ENCODE measurements around the gene PGBD5.

Gene PGBD5

DNA sequence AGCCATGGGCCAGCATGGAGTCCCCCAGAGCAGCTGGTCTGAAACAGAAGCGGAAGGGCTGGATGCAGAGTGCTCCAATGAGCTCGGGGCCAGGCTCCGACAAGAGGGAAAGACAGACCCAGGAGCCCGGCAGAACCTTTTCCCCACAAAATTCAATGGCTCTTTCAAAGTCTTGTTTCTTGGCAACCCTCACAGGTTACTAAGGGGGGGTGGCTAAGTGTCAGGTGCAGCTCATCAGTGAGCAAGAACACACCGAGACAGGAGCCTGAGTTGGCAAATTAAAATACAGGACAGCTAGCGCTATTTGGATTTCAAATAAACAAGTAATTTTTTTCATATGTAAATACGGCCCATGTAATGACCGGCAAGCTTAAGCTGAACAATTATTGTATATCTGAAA, 27.3 kb downstream of the PGBD5 start:
- Histone ChIP-seq H3K4ac (ENCODE audit: low read depth in 1 of 2, low read length in 2 of 2) (no peak overlapping the region), H2BK15ac (ENCODE audit: low read depth, poor library complexity, severe bottlenecking) (no peak overlapping the region), H4K91ac (ENCODE audit: low read length) (no peak overlapping the region), H4K8ac (ENCODE audit: low read length) (no peak overlapping the region), H3K4me1 (ENCODE audit: control insufficient read depth, insufficient read depth, low read depth, low read length) (peaks cover 5% of the 10 kb centered on the region), H3K9ac (ENCODE audit: low read length) (no peak overlapping the region), H2BK5ac (ENCODE audit: low read depth, low read length, poor library complexity, severe bottlenecking) (no peak overlapping the region), H2BK12ac (ENCODE audit: low read length in 2 of 2) (no peak overlapping the region), H3K4me3 (ENCODE audit: insufficient read depth in 1 of 2, low read depth in 1 of 2, low read length in 2 of 2) (no peak overlapping the region), H3K23ac (ENCODE audit: low read length in 2 of 2) (no peak overlapping the region), H2BK120ac (ENCODE audit: low read depth, low read length) (no peak overlapping the region), H3K14ac (ENCODE audit: low read length in 2 of 2) (no peak overlapping the region), H3K27me3 (ENCODE audit: control insufficient read depth in 1 of 2, insufficient read depth in 1 of 2, low read length in 2 of 2) (peaks cover 0 to 3% of the 10 kb centered on the region in 2 experiments), H3K9me3 (ENCODE audit: control insufficient read depth, low read length) (no peaks in the 10 kb centered on the region), H2AK5ac (ENCODE audit: low read length, severe bottlenecking) (no peak overlapping the region), H3K18ac (ENCODE audit: low read depth in 1 of 2, low read length in 2 of 2) (no peak overlapping the region), H3K27ac (ENCODE audit: low read length, poor library complexity, severe bottlenecking) (no peak overlapping the region), H3K79me1 (replicated peaks; ENCODE audit: low read length, poor library complexity, severe bottlenecking) (no peaks in the 10 kb centered on the region), H3K36me3 (ENCODE audit: control insufficient read depth in 1 of 2, insufficient read depth in 2 of 2, low read depth in 1 of 2, low read length in 2 of 2) (no peaks in the 10 kb centered on the region), H2AFZ (ENCODE audit: low read depth, low read length) (no peak overlapping the region), H3K4me2 (ENCODE audit: low read length, poor library complexity, severe bottlenecking) (no peak overlapping the region)
- 82% methylated on average over 6 of the region's 8 CpGs for WGBS
- no peak for DNase-seq

DNA sequence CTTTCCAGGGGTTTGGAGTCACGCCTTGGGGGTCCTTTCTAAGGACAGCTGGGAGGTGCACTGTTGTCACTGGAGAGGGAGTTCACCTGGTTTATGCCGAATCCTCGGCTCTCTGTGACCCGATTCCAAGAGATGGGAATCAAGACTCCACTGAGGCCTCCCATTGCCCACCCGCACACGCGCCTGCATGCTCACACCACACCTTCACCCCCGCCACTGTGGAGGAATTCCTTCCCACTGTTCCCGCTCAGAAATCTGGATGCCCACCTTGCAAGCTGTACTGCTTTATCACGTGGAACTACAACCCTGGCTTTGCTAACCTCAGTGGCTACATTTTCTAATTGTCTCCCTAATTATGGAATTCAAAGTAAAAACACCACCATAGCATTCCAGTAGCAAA, 29.2 kb downstream of the PGBD5 start:
- no peak overlapping the region for H3K27ac ChIP-seq (ENCODE audit: low read length, poor library complexity, severe bottlenecking)
- H4K8ac ChIP-seq (ENCODE audit: low read length): no peak overlapping the region
- no peak overlapping the region for H3K9ac ChIP-seq (ENCODE audit: low read length)
- H3K36me3 ChIP-seq (ENCODE audit: control insufficient read depth in 1 of 2, insufficient read depth in 2 of 2, low read depth in 1 of 2, low read length in 2 of 2): no peaks in the 10 kb centered on the region
- no peak overlapping the region for H2BK5ac ChIP-seq (ENCODE audit: low read depth, low read length, poor library complexity, severe bottlenecking)
- no peak overlapping the region for H3K4me3 ChIP-seq (ENCODE audit: insufficient read depth in 1 of 2, low read depth in 1 of 2, low read length in 2 of 2)
- no peak overlapping the region for H3K4ac ChIP-seq (ENCODE audit: low read depth in 1 of 2, low read length in 2 of 2)
- H3K23ac ChIP-seq (ENCODE audit: low read length in 2 of 2): no peak overlapping the region
- no peaks in the 10 kb centered on the region for H3K79me1 ChIP-seq (replicated peaks; ENCODE audit: low read length, poor library complexity, severe bottlenecking)
- H2BK12ac ChIP-seq (ENCODE audit: low read length in 2 of 2): no peak overlapping the region
- H3K27me3 ChIP-seq (ENCODE audit: control insufficient read depth in 1 of 2, insufficient read depth in 1 of 2, low read length in 2 of 2): peaks cover 0 to 15% of the 10 kb centered on the region in 2 experiments
- 88% methylated on average over 9 of the region's 10 CpGs for WGBS
- no peak overlapping the region for H2AK5ac ChIP-seq (ENCODE audit: low read length, severe bottlenecking)
- DNase-seq: no peak
- H3K4me2 ChIP-seq (ENCODE audit: low read length, poor library complexity, severe bottlenecking): no peak overlapping the region
- peaks cover 3% of the 10 kb centered on the region for H3K4me1 ChIP-seq (ENCODE audit: control insufficient read depth, insufficient read depth, low read depth, low read length)
- no peak overlapping the region for H3K14ac ChIP-seq (ENCODE audit: low read length in 2 of 2)
- no peak overlapping the region for H2BK15ac ChIP-seq (ENCODE audit: low read depth, poor library complexity, severe bottlenecking)
- no peak overlapping the region for H2AFZ ChIP-seq (ENCODE audit: low read depth, low read length)
- H4K91ac ChIP-seq (ENCODE audit: low read length): no peak overlapping the region
- H3K18ac ChIP-seq (ENCODE audit: low read depth in 1 of 2, low read length in 2 of 2): no peak overlapping the region
- H2BK120ac ChIP-seq (ENCODE audit: low read depth, low read length): no peak overlapping the region
- no peaks in the 10 kb centered on the region for H3K9me3 ChIP-seq (ENCODE audit: control insufficient read depth, low read length)

DNA sequence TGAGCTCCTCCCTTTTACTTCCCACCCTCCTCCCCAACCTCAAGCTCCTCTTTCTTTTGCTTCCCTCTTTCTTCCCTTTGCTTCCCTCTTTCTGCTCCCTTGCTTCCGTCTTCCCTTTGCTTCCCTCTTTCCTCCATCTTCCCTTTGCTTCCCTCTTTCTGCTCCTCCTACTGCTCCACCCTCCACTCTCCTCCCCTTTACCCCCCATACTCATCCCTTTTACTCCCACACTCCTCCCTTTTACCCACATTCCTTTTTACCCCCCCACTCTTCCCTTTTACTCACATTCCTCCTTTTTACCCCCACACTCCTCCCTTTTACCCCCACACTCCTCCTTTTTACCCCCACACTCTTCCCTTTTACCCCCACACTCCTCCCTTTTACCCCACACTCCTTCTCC, 30.2 kb downstream of the PGBD5 start:
- no peak overlapping the region for H3K4me3 ChIP-seq (ENCODE audit: insufficient read depth in 1 of 2, low read depth in 1 of 2, low read length in 2 of 2)
- DNase-seq: no peak
- no peak overlapping the region for H2BK5ac ChIP-seq (ENCODE audit: low read depth, low read length, poor library complexity, severe bottlenecking)
- no peaks in the 10 kb centered on the region for H3K36me3 ChIP-seq (ENCODE audit: control insufficient read depth in 1 of 2, insufficient read depth in 2 of 2, low read depth in 1 of 2, low read length in 2 of 2)
- H3K4me1 ChIP-seq (ENCODE audit: control insufficient read depth, insufficient read depth, low read depth, low read length): no peaks in the 10 kb centered on the region
- no peak overlapping the region for H2BK12ac ChIP-seq (ENCODE audit: low read length in 2 of 2)
- H3K4me2 ChIP-seq (ENCODE audit: low read length, poor library complexity, severe bottlenecking): no peak overlapping the region
- no peak overlapping the region for H4K8ac ChIP-seq (ENCODE audit: low read length)
- WGBS: 82% methylated on average over 1 of the region's 1 CpG
- H2BK15ac ChIP-seq (ENCODE audit: low read depth, poor library complexity, severe bottlenecking): no peak overlapping the region
- H3K27me3 ChIP-seq (ENCODE audit: control insufficient read depth in 1 of 2, insufficient read depth in 1 of 2, low read length in 2 of 2): peaks cover 0 to 21% of the 10 kb centered on the region in 2 experiments
- no peak overlapping the region for H4K91ac ChIP-seq (ENCODE audit: low read length)
- H3K27ac ChIP-seq (ENCODE audit: low read length, poor library complexity, severe bottlenecking): no peak overlapping the region
- H3K18ac ChIP-seq (ENCODE audit: low read depth in 1 of 2, low read length in 2 of 2): no peak overlapping the region
- H3K9me3 ChIP-seq (ENCODE audit: control insufficient read depth, low read length): no peaks in the 10 kb centered on the region
- no peak overlapping the region for H2AK5ac ChIP-seq (ENCODE audit: low read length, severe bottlenecking)
- no peak overlapping the region for H3K9ac ChIP-seq (ENCODE audit: low read length)
- no peaks in the 10 kb centered on the region for H3K79me1 ChIP-seq (replicated peaks; ENCODE audit: low read length, poor library complexity, severe bottlenecking)
- no peak overlapping the region for H3K23ac ChIP-seq (ENCODE audit: low read length in 2 of 2)
- H3K14ac ChIP-seq (ENCODE audit: low read length in 2 of 2): no peak overlapping the region
- H2AFZ ChIP-seq (ENCODE audit: low read depth, low read length): no peak overlapping the region
- H2BK120ac ChIP-seq (ENCODE audit: low read depth, low read length): no peak overlapping the region
- H3K4ac ChIP-seq (ENCODE audit: low read depth in 1 of 2, low read length in 2 of 2): no peak overlapping the region

DNA sequence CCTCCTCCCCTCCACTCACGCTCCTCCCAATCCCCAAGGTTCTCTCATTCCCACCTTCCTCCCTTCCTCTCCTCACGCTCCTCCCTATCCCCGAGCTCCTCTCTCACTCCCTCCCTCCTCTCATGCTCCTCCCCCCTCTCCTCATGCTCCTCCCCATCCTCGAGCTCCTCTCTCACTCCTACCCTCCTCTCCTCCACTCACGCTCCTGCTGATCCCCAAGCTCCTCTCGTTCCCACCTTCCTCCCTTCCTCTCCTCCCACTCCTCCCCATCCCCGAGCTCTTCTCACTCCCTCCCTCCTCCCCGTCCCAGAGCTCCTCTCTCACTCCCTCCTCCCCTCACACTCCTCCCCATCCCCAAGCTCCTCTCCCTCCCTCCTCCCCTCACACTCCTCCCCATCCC, 31.4 kb downstream of the PGBD5 start:
- H3K27me3 ChIP-seq (ENCODE audit: control insufficient read depth in 1 of 2, insufficient read depth in 1 of 2, low read length in 2 of 2): peaks cover 0 to 21% of the 10 kb centered on the region in 2 experiments
- H3K27ac ChIP-seq (ENCODE audit: low read length, poor library complexity, severe bottlenecking): no peak overlapping the region
- 75% methylated on average over 8 of the region's 8 CpGs for WGBS
- H4K8ac ChIP-seq (ENCODE audit: low read length): no peak overlapping the region
- no peak overlapping the region for H3K14ac ChIP-seq (ENCODE audit: low read length in 2 of 2)
- H3K79me1 ChIP-seq (replicated peaks; ENCODE audit: low read length, poor library complexity, severe bottlenecking): no peaks in the 10 kb centered on the region
- H2BK120ac ChIP-seq (ENCODE audit: low read depth, low read length): no peak overlapping the region
- H3K4ac ChIP-seq (ENCODE audit: low read depth in 1 of 2, low read length in 2 of 2): no peak overlapping the region
- no peak overlapping the region for H2BK15ac ChIP-seq (ENCODE audit: low read depth, poor library complexity, severe bottlenecking)
- H3K36me3 ChIP-seq (ENCODE audit: control insufficient read depth in 1 of 2, insufficient read depth in 2 of 2, low read depth in 1 of 2, low read length in 2 of 2): no peaks in the 10 kb centered on the region
- no peak for DNase-seq
- H3K23ac ChIP-seq (ENCODE audit: low read length in 2 of 2): no peak overlapping the region
- no peaks in the 10 kb centered on the region for H3K9me3 ChIP-seq (ENCODE audit: control insufficient read depth, low read length)
- no peak overlapping the region for H2BK5ac ChIP-seq (ENCODE audit: low read depth, low read length, poor library complexity, severe bottlenecking)
- no peak overlapping the region for H4K91ac ChIP-seq (ENCODE audit: low read length)
- no peak overlapping the region for H3K9ac ChIP-seq (ENCODE audit: low read length)
- H3K4me3 ChIP-seq (ENCODE audit: insufficient read depth in 1 of 2, low read depth in 1 of 2, low read length in 2 of 2): no peak overlapping the region
- no peak overlapping the region for H2AK5ac ChIP-seq (ENCODE audit: low read length, severe bottlenecking)
- no peaks in the 10 kb centered on the region for H3K4me1 ChIP-seq (ENCODE audit: control insufficient read depth, insufficient read depth, low read depth, low read length)
- no peak overlapping the region for H2AFZ ChIP-seq (ENCODE audit: low read depth, low read length)
- H2BK12ac ChIP-seq (ENCODE audit: low read length in 2 of 2): no peak overlapping the region
- no peak overlapping the region for H3K4me2 ChIP-seq (ENCODE audit: low read length, poor library complexity, severe bottlenecking)
- no peak overlapping the region for H3K18ac ChIP-seq (ENCODE audit: low read depth in 1 of 2, low read length in 2 of 2)
